ENCODE measurements around the gene RNU6-7. TPM values are rescaled to one million over a fixed set of nuclear protein-coding genes. Genes with fewer than 3 reads are reported as not detected.

The RNU6-7 gene
- total and polyA plus RNA-seq, 2 of the 13 experiments (the other 11 are each of a cell fraction or from before 2014, with no cell fraction given) = under 0.01 TPM; not detected in 1

GRCh38 chr14:32201193-32201815 lies 541 bp upstream of the RNU6-7 start (continued):
- TF ChIP-seq MLXIP (CRISPR knock-in tag; IDR thresholded peaks at IDR 0.05; ENCODE audit: borderline replicate concordance) = peak; percentile 54
- TF ChIP-seq ZNF746 (CRISPR knock-in tag; IDR thresholded peaks at IDR 0.05) = peak; percentile 83
- peak; percentile 28 for TF ChIP-seq HNRNPH1 (optimal IDR thresholded peaks at IDR 0.05; ENCODE audit: low read depth, low read length)
- peak; percentile 93; the same call in 1 of the 2 replicates for TF ChIP-seq SMAD9 (CRISPR knock-in tag; IDR thresholded peaks at IDR 0.05)
- TF ChIP-seq ZNF260 (CRISPR knock-in tag; IDR thresholded peaks at IDR 0.05; ENCODE audit: borderline replicate concordance, low read depth) = no peak; the same call in 1 of the 2 replicates
- peak; percentile 99 for TF ChIP-seq AHR (CRISPR knock-in tag; IDR thresholded peaks at IDR 0.05)
- peak; percentile 79 for TF ChIP-seq GATAD1 (CRISPR knock-in tag; IDR thresholded peaks at IDR 0.05)
- peak; percentile 90 for TF ChIP-seq ZNF18 (CRISPR knock-in tag; IDR thresholded peaks at IDR 0.05; ENCODE audit: insufficient replicate concordance)
- peak; percentile 89 for TF ChIP-seq ETV6 (CRISPR knock-in tag; conservative IDR thresholded peaks at IDR 0.05)
- peak; percentile 92; the same call in 1 of the 2 replicates for TF ChIP-seq ZNF503 (CRISPR knock-in tag; IDR thresholded peaks at IDR 0.05)
- peak; percentile 95 for TF ChIP-seq MEF2D (CRISPR knock-in tag; IDR thresholded peaks at IDR 0.05)
- peak; percentile 96; the same call in 1 of the 2 replicates for TF ChIP-seq ZNF274 (CRISPR knock-in tag; IDR thresholded peaks at IDR 0.05)
- peak; percentile 99 for TF ChIP-seq ARHGAP35 (CRISPR knock-in tag; IDR thresholded peaks at IDR 0.05; ENCODE audit: borderline replicate concordance)
- peak; percentile 93 for TF ChIP-seq BORCS8-MEF2B (CRISPR knock-in tag; IDR thresholded peaks at IDR 0.05)
- TF ChIP-seq ZNF382 (CRISPR knock-in tag; IDR thresholded peaks at IDR 0.05; ENCODE audit: borderline replicate concordance) = no peak
- TF ChIP-seq ZBTB7A (CRISPR knock-in tag; IDR thresholded peaks at IDR 0.05) = peak; percentile 90
- TF ChIP-seq ZNF263 (CRISPR knock-in tag; IDR thresholded peaks at IDR 0.05) = peak; percentile 67; the same call in 1 of the 2 replicates
- 0 out of 2 replicates have a peak, but pooled peaks have one; percentile 76 for TF ChIP-seq U2AF2 (IDR thresholded peaks at IDR 0.05; ENCODE audit: low read depth, low read length)
- TF ChIP-seq ZNF597 (CRISPR knock-in tag; IDR thresholded peaks at IDR 0.05) = no peak
- peak; percentile 46 for TF ChIP-seq HMG20A (CRISPR knock-in tag; IDR thresholded peaks at IDR 0.05; ENCODE audit: borderline replicate concordance)
- TF ChIP-seq ZMAT5 (CRISPR knock-in tag; IDR thresholded peaks at IDR 0.05; ENCODE audit: borderline replicate concordance, low read depth) = no peak
- peak; percentile 84; the same call in 1 of the 2 replicates for TF ChIP-seq FOXJ3 (CRISPR knock-in tag; IDR thresholded peaks at IDR 0.05; ENCODE audit: borderline replicate concordance)
